GM13977 (cell line): ENCODE measurements around the gene EEF2K.

ENCODE experiments used
- DNase-seq: peaks from one replicate; pipeline ENCODE4 v3.0.0; 2012; ENCODE audit warnings: low spot score
- in situ Hi-C: fragments of 300-500 bp; cut with MboI; formaldehyde crosslinking; loops from one replicate; pipeline ENCODE4 v1.12.0; 2022; ENCODE audit warnings: low sequenced_read_pairs, low pct_unique_long_range_greater_than_20kb, mixed read lengths, inconsistent platforms; ENCODE audit not compliant: unreplicated experiment
- TF ChIP-seq, protein P1 (sequence below): IDR thresholded peaks from 2 replicates; pipeline ENCODE4 v1.5.1; 2012; ENCODE audit warnings: mild to moderate bottlenecking, control low read depth; ENCODE audit not compliant: insufficient read depth; ENCODE audit errors: extremely low read depth, missing control alignments

Gene EEF2K

GRCh38 chr16:22335668-22336246 is 129.7 kb downstream of the EEF2K start:
- TF ChIP-seq, protein P1, sequence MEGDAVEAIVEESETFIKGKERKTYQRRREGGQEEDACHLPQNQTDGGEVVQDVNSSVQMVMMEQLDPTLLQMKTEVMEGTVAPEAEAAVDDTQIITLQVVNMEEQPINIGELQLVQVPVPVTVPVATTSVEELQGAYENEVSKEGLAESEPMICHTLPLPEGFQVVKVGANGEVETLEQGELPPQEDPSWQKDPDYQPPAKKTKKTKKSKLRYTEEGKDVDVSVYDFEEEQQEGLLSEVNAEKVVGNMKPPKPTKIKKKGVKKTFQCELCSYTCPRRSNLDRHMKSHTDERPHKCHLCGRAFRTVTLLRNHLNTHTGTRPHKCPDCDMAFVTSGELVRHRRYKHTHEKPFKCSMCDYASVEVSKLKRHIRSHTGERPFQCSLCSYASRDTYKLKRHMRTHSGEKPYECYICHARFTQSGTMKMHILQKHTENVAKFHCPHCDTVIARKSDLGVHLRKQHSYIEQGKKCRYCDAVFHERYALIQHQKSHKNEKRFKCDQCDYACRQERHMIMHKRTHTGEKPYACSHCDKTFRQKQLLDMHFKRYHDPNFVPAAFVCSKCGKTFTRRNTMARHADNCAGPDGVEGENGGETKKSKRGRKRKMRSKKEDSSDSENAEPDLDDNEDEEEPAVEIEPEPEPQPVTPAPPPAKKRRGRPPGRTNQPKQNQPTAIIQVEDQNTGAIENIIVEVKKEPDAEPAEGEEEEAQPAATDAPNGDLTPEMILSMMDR: no peak
- no peak for DNase-seq
- in situ Hi-C loops: no loop called here

DNA sequence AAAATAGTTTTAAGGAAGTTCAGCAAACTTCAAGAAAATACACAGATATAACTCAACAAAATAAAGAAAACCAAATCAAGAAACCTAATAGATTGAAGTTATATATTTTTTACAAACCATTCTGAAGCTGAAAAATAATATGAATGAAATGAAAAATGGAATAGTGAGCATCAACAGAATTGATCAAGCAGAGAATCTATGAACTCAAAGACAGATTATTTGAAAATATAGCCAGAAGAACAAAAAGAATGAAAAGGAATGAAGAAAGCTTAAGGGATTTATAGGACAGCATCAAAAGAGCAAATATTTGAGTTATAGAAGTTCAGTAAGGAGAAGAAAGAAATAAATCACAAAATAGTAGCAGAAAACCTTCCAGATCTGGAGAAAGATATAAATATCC is 130.5 kb downstream of the EEF2K start:
- TF ChIP-seq, protein P1: no peak
- no peak for DNase-seq
- in situ Hi-C loops: no loop called here

GRCh38 chr16:22337045-22337444 is 131.0 kb downstream of the EEF2K start:
- in situ Hi-C loops: no loop called here
- no peak for DNase-seq
- TF ChIP-seq, protein P1: no peak

DNA sequence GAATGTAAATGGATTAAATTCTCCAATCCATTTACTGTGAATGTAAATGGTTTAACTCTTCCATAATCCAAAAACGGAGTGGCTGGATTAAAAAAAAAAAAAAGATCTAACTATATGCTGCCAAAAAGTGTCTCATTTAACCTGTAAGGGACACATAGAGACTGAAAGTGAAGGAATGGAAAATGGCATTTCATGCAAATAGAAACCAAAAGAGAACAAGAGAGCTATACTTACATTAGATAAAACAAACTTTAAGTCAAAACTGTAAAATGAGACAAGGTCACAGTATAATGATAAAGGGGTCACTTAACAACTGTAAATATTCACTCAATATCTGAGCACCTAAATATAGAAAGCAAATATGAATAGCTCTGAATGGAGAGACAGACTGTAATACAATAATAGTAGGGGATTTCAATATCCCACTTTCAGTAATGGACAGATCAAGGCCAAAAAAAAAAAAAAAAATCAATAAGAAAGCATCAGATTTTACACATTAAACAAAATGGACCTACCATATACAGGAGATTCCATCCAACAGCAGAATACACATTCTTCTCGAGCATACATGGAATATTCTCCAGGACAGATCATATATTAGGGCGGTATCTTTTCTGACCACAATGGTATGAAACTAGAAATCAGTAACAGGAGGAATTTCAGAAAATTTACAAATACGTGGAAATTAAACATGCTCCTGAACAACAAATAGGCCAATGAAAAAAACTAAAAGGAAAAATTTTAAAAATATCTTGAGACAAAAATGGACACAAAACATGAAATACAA is 132.0 kb downstream of the EEF2K start:
- DNase-seq: no peak
- in situ Hi-C loops: no loop called here
- TF ChIP-seq, protein P1: no peak
